Cerebellar nuclear complex (tissue), 1 donor: ENCODE data around the gene RNF121.

Source experiments
- DNase-seq, 2 experiments: peaks; one replicate each; lab custom pipeline; 2025; lab: John Stamatoyannopoulos, UW

RNF121 gene

DNA sequence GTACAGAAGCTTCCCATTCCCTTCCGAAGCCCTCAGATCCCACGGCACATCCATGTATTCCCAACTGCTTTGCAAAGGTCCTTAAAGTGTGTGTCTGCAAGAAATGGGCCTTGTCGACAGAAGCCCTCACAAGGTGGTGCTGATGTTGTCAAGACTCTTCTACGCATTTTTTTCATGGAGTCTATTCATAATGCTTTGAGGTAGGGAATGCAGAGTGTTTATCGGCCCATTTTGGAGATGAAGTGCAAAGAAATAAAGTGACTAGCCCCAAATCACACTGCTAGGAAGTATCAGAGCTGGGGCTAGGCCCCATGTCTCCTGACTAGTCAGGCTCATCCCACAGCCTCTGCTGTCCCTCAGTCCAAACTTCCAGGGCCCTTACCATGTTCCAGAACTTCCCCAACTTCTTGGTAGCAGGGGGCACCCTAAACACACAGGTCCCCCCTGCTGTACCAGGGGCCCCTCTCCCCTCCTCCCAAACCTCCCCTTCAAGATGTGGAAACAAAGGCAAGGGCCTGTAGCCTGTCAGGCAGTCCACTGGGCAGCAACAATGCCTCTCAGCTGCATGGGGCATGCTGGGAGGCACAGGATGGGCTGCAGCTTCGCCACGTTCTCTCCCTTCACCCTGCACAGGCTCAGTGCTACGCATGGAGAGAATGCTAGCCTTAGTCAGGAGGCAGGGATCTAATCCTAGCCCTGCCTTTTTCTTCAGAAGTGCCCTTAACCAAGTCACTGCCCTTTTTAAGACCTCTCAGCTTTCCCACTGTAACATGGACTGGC is 77.7 kb downstream of the RNF121 start:
- DNase-seq = no peak

DNA sequence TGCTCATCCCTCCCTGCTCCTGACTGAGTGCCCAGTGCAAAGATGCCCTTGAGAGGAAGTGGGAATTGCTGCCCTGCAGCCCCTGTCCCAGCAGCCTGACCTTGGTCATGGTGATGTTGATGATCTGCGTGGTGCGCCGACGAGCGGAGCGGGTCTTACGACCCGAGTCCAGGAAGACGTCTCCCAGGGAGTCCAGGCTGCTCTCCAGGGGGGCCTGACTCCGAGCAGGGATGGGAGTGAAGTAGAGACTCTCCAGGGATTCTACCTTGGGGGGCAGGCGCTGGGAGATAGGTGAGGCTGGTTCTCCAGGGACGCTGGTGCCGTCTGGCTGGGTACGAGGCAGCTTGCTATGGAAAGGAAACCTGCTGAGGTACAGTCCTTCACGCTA is 78.2 kb downstream of the RNF121 start:
- DNase-seq = no peak

DNA sequence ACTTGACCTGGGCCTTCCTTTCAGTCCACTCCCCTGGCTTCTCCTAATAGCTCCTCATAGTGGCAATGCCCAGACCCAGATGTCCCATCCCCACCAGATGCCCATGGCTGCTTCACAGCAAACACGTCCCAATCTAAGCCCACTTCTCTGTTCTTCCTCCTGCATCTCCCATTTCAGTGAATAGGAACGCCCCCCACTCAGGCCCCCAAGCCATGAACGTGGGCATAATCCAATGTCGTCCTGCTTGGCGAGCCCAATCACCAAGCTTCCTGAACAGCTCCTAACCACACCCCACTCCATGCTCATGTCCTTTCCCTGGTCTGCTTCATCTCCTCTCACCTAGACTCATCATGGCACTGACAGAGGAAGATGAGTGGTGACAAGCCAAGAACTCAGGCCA is 78.7 kb downstream of the RNF121 start:
- DNase-seq = no peak

DNA sequence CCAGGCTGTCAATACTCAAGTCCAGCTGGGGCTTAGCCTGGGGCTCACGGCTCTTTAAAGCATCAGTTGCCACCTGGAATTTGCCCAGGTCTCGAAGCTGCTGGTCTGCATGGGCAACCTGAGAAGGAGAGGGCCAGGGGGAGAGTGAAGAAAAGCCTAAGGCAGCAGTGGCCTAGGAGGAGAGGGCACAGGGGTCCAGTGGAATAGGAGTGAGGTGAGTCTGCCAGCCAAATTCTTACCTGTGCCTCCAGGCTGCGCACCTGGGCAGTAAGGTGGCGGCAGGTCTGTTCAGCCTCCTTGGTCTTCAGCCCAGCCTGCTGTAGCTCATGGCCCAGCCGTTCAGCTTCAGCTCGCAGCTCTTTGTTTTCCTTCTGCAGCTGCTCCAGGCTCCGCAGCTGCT is 79.9 kb downstream of the RNF121 start:
- DNase-seq = no peak

DNA sequence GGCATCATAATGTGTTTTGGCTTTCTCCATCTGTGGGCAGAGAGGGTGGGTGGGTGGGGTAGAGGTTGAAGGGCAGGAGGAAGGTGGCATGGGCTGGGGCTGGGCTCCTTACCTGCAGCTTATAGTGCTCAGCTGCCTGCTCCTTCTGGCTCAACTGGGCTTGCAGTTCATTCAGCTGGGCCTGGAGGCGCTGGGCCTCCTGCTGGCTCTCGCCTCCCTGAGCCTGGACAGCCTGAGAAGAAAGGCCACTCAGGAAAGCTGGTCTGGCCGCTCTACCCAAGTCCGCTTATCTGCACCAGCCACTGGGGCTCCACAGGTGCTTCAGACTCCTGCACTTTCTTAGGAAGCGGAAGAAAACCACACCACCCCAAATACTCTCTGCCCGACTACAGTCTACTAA is 80.3 kb downstream of the RNF121 start:
- DNase-seq = no peak

DNA sequence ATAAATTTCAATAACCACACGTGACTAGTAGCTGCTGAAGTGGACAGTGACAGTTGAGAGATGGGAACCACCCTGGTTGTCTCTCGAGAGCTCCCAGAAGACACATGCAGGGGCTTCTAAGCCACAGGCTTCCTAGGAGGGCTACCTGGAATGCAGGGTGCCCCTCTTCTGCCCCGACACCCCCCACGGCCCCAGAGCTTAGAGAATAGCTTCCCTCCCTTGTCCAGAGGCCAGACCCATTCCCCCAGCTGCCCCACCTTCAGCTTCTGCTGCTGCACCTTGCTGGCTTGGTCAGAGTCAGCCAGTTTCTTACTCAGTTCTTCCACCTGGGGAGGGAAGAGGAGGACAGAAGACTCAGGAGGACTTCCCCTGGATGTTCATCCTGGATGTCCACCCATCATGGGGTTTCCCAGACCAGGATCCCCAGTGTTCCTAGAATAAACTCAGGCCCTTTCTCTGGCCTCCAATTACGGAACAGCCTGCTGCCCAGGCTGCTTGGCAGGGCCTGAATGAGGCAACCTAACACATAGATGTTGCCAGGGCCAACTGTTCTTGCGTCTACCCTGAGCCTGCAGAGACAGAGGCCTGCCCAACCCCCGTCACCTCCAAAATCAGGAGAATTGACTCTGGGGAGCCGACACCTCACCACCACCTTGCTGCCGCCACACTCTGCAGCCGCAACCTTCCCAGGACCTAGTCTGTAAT is 81.8 kb downstream of the RNF121 start:
- no peak for DNase-seq

DNA sequence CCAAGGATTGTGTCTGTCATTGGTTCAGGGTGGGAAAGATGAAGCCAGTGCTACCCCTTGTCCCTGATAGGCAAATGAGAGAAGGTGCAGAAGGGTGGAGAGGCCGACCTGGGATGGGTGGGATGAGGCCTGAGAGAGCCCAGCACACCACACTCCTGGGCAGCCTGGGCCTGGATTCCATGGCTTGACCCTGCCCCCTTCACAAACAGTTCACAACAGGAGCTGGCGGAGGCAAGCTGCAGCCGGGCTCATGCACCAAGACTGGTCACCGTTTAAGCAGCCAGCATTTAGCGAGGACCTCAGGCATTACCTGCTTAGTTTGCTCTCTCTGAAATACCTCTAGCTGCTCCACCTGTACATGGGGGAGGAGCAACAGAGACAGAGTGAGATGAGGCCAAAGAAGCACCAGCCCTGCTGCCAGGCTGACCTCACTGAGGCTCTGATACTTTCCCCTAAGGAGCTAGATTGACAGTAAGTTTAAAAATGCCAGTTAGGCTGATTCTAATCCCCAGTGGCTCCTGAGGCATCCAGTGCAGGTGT is 83.3 kb downstream of the RNF121 start:
- no peak for DNase-seq

DNA sequence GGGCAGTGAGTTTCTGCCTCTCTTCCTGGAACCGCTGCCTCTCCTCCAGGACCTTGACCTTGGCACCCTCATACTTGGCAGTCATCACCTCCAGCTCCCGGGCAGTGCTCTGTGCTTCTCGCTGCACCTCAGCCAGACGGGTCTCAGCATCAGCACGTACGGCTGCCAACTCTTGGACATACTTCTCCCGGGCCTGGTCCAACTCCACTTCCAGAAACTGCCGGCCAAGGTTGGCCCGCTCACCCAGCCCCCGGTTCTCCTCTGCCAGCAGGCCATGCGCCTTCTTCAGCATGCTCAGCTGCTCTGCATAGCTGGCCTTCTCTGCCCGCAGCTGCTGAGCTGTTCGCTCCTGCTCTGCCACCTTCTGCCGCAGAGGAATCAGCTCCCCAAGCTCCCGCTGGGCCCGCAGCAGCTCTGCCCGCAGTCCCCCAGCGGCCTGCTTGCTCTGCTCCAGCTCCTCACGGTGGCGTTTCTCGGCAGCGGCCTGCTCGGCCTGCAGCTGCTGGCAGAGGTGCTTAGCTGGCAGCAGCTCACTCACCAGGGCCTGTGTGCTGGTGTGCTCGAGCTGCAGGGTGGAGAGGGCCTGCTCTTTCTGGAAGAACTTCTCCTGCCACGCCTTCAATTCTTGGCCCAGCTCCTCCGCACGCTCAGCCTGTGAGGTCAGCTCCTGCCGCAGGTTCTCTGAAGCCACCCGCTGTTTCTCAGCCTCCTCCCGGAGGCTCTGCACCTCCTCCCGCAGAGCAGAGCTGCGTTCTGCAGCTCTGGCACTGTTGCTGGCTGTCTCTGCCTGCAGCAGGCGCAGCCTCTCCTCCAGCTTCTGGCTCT is 84.3 kb downstream of the RNF121 start:
- DNase-seq = no peak

DNA sequence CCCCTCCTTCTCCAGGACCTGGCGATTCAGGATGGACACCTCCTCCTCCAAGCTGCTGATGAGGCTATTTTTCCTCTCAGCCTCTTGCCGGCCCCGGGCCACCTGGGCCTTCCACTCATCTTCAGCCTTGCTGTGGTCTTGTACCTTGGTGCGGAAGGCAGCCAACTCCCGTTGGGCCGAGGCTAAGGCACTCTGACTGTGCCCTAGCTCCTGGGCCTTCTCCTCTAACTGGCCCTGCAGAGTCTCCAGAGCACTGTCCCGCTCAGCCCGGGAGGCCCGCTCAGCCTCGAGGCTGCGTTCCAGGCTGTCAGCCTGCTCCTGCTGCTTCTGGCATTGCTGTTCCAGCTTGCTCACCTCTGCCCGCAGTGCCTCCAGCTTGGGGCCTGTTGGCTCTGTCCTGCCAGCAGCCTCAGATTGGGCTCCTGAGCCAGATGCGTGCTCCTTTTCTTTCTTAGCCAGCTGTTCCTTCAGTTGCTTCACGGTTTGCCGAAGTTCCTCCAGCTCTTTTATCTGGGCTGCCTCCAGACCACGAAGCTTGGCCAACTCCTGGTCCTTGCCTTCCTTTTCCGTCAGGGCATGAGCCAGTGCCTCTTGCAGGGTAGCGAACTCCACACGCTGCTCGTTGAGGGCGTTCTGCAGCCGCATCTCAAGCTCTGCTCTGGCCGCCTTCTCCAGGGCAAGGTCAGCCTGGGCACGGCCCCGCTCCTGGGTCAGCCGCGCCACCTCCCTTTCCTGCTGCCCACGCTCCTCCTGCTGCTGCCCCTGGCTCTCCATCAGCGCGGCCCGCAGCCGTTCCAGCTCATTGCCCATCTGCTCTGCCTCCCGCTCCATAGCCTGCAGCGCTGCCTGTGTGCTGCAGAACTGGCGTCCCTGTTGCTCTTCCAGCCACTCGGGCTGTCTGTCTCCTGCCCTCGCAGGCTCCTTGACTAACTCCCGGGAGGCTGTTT is 85.2 kb downstream of the RNF121 start:
- no peak for DNase-seq

DNA sequence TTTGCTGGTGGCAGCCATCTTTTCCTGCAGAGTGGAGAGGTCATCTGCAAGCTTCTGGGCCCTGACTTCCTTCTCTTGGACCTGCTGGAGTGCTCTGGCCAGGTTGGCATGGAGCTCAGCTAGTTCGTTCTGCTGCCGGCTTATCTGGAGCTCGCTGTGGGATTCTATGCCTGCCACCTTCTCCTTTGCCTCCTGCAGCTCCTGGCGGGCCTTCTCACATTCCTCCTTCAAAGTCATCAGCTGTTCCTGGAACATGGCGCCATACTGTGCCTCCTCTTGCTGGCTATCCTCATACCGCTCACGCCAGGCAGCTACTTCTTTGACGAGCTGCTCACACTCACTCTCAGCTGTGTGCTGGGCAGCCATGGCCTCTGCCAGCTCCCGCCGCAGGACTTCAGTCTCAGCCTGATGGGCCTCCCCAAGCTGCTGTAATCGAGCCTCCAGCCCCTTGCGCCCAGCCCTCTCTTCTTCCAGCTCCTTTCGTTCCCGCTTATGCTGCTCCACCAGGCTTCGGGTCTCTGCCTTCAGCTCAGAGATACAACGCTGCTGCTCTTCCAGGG is 86.0 kb downstream of the RNF121 start:
- DNase-seq = no peak

DNA sequence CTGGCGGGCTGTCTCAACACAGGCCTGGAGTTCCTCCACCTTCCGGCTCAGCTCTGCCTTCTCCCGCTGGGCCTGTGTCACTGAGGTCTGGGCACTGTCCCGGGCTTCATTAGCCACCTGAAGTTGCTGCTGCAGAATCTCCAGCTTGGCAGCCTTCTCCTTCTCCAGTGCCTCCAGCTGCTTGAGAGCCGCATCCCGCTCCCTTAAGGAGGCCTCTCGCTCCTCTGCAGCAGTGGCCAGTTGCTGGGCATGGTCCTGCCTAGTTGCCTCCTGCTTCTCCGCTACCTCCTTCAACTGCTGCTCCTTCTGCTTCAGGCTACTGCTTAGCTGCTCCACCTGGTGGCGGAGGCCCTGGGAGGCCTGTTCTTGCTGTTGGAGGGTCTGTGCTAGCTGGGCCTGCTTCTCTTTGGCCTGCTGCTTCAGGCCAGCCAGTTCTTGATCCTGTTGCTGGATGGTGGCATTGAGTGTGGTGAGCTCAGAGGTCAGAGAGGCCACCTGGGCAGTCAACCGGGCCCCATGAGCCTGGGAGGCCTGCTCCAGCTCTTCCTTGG is 86.7 kb downstream of the RNF121 start:
- DNase-seq = no peak

DNA sequence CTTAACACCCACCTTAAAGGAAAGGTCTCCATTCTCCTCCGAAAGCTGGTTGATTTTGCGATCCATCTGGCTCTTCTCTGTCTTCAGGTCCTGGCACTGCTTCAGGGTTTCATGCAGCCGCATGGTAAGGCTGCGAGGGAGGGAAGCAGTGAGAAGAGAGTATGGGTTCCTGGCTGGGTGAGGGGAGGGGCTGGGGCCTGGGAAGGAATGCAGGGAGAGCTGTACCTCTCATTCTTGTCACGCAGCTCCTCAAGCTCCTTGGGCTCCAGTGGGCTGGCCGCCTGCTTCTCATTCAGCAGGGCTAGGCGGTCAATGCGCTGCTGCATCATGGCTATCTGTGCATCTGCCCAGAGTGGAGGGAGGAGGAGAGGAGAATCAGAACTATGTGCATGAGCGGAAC is 89.3 kb downstream of the RNF121 start:
- DNase-seq = no peak

DNA sequence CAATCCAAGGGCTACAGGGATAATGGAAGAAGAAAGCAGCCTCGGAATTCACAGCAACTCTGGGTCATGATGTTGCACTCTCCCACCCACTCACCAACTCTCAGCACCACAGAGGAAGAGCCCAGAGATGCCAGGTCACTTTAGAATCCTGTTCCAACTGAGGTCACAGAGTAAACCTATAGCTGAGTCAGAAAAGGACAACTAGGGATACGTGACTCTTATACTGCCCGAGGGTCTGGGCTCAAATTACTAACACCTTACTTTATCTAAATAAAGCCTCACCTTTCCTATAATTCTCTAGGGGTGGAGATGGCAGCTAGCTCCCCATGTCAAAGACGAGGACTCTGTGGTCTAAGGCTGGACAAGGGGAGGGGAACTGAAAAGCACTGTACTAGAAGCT is 94.5 kb downstream of the RNF121 start:
- no peak for DNase-seq

DNA sequence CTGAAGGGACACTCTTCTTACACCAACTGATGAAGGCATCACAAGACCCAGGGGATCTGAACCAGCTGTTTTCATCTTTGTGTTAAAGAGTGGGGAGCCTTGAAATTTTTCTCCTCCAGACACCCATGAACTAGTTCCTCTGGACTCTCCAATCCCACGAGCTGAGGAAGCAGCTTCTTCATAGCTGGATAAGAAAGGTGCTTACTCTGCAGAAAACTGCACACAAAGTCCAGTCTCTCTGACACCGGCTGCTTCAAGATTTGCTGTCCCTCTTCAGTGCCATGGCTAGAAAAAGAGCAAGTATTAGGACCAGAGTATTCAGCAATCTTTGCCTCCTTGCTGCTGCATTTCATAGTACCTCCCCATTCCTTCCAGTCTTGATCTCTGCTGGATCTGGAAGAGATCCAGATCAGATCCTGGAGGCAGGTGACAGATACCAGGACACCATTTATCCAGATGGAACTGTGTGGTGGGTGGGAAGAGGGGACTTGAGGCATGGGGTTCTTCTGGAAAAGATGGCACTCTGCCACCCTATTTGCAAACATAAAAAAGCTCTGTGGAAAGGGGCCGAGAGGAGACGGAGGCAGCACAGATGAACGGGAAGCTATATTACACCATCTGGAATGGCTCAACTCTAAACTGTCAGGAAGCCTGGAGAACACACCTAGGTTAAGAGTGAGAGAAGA is 95.4 kb downstream of the RNF121 start:
- no peak for DNase-seq

DNA sequence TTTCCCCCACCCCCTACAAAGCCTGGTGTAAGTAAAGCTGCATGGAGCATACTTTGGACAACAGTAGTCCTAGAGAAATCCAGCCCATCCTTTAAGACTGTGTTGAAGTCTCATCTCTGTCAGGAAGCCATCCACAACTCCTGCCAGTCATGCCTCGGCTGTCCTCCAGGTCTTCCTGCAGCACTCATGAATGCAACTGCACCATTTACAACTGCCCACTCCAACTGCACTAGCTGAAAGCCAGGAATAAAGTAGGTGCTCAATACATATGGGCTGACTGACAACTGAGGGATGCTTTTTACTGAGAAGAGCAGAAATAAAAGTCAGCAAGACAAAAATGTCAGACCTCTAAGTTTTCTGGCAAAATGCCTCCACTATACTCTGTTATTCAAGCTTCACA is 97.2 kb downstream of the RNF121 start:
- DNase-seq = no peak

DNA sequence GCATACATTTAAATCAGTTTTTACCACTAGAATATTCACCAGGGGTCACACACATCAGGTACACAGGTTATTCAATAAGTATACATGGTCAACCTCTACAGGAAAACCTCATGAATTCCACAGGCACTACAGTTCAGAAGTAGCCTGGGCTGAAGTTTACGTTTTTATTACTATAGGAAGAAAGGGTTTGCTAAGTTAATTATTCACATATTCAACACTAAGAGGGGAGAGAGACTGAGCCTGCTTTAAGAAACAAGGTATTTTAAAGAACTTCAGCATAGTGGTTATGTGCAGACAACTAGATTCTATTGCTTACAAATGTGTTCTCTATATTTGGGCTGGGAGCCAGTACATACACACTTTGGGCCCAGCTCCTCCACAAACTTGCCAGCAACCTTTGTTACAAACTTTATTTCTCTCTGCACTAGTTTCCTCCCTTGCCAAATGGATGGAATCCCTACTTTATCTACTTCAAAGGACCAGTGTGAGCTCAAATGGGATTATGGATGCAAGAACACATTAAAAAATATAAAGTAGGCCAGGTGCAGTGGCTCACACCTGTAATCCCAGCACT is 101.7 kb downstream of the RNF121 start:
- DNase-seq = no peak

DNA sequence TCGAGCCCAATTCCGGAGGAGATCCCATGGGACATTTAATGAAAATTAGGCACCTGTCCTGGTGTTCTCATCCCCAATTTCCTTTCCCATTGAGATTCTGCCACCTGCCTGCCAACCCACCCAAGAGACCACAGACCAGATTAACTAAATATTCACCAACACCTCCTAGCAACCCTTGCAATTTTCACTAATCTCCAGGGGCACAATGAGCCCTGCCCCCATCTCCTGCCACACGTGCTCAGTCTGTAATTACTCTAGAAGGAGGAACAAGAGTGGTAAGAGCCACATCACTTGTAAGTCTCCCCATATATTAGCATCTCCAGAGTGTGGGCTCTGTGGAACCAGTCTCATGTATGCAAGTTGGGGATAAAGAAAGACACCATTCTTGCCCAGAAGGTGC is 107.8 kb downstream of the RNF121 start:
- DNase-seq = no peak

DNA sequence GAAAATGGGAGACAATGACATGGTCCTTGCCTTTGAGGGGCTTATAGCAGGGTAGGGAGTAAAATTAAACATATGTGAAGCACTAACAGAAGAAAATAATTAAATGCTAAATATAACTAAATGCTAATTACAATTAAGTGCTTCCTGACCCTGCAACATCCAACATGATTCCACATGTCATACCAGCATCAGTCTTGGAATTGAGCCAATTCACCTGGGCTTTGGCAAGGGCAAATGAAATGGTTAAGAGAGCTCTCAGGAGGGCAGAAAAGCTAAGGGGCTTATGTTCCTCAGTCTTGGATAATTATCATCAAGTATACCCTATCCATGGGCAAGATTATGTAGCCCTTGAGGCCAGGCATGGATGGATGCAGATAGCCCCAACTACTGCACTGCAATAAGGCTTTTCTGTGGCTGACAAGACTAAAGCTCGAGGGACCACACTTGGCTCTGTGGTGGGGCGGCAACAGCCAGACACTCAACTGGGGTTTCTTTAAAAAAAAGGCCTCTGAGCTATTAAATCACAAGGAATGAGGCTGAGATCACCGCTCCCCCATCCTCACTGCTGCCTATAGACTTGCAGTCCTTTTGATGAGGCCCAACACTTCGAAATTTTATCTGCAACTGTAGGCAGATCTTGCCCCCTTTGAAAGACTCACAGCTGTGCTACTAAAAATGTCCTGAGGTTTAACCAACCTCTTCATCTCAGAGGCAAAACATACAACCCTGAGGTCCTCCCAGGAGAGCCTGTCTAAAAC is 108.9 kb downstream of the RNF121 start:
- no peak for DNase-seq

DNA sequence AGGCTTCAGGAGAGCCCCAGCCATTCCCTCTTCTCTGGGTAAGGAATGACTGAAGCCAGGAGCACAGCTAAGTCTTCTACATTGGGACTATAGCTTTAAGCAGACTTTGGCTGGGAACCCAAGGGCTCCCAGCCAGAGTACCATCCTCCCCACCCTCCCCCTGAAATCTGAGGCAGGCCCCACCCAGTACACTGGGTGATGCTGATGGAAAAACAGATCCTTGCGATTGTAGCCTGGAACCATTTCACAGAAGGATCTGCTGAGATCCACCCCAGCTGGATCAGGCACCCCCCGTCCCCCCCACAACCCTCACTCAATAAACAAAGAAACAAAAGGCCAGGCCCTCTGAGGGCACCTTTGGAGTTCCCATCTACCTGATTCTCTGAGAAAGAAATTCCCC is 109.6 kb downstream of the RNF121 start:
- DNase-seq = peak in 1 of 2 experiments; percentile 79
